Esophagus (tissue), 2 donors: ENCODE results near the gene OGN. TPM values are rescaled to one million over a fixed set of nuclear protein-coding genes. Genes with fewer than 3 reads are reported as not detected.

Experiments
- H3K27ac ChIP-seq, 2 donors: one replicate each; pipeline ENCODE4 v1.5.1; 2013; ENCODE audit warnings: low read depth in 2 of 2, mild to moderate bottlenecking in 2 of 2, inconsistent platforms in 1 of 2, low read length in 1 of 2, moderate library complexity in 1 of 2
- H3K27me3 ChIP-seq, 2 donors: one replicate each; pipeline ENCODE4 v1.6.1; 2013; ENCODE audit warnings: low read length in 2 of 2, control low read depth in 1 of 2, mild to moderate bottlenecking in 1 of 2; ENCODE audit not compliant: insufficient read depth in 2 of 2, control insufficient read depth in 1 of 2
- H3K36me3 ChIP-seq, 2 donors: one replicate each; pipeline ENCODE4 v1.6.1; 2013; ENCODE audit warnings: low read length in 1 of 2; ENCODE audit not compliant: control insufficient read depth in 2 of 2, insufficient read depth in 2 of 2
- H3K4me1 ChIP-seq, 2 donors: one replicate each; pipeline ENCODE4 v1.6.1; 2013; ENCODE audit warnings: low read length in 1 of 2; ENCODE audit not compliant: control insufficient read depth in 2 of 2, insufficient read depth in 2 of 2
- H3K4me3 ChIP-seq, 2 donors: one replicate each; pipeline ENCODE4 v1.5.1; 2013; ENCODE audit warnings: low read length in 2 of 2, mild to moderate bottlenecking in 2 of 2, low read depth in 1 of 2, moderate library complexity in 1 of 2
- H3K9me3 ChIP-seq, 2 donors: one replicate each; pipeline ENCODE4 v1.6.1; 2013; ENCODE audit warnings: mild to moderate bottlenecking in 2 of 2, low read depth in 1 of 2, low read length in 1 of 2, moderate library complexity in 1 of 2; ENCODE audit not compliant: control insufficient read depth in 2 of 2, insufficient read depth in 1 of 2
- WGBS, 2 donors: extraction: QIAGEN DNeasy Blood & Tissue Kit; methylation state at CpG; one replicate each; pipeline ENCODE4 v1.1.7; 2013; 5-methylcytosine and 5-hydroxymethylcytosine counted together
- polyA plus RNA-seq, 2 donors: library from polyadenylated mRNA; stranded (reverse); fragments of 200-250 nt; gene quantifications; one replicate each; pipeline ENCODE4 v1.2.3, GENCODE V29; 2013
- donor health status: healthy with polysubstance abuse.
- donor health status: Bipolar disorder and iron deficiency.

OGN gene
- polyA plus RNA-seq, 2 donors: 0.51 to 1.9 TPM

- H3K27me3 ChIP-seq: no peaks in the 10 kb centered on the region
- no peak overlapping the region for H3K4me3 ChIP-seq
- no peak overlapping the region for H3K27ac ChIP-seq
- H3K36me3 ChIP-seq: no peaks in the 10 kb centered on the region
- H3K9me3 ChIP-seq: no peaks in the 10 kb centered on the region
- 98 to 99% methylated on average over 2 of the region's 2 CpGs for WGBS, 2 donors
- no peaks in the 10 kb centered on the region for H3K4me1 ChIP-seq
These were observed 3.4 kb upstream of the OGN start for GRCh38 chr9:92407818-92408217.

DNA sequence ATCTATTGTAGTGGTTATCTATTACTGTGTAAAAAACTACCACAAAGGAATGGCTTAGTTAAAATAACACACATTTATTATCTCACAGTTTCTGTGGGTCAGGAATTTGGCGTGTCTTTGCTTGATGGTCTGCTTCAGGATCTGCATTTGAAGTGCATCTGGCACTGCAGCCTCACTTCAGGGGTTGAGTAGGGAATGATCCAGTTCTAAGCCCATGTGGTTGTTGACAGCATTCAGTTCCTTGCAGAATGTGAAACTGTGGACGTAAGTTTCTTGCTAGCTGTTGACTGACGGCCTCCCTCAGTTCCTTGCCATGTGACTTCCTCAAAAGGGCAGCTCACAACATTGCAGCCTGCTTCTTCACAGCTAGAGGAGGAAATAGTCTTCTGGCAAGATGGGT is 2.1 kb upstream of the OGN start:
- Histone ChIP-seq H3K9me3 (no peaks in the 10 kb centered on the region), H3K4me3 (no peak overlapping the region), H3K4me1 (no peaks in the 10 kb centered on the region), H3K36me3 (no peaks in the 10 kb centered on the region), H3K27ac (no peak overlapping the region), H3K27me3 (no peaks in the 10 kb centered on the region)
- WGBS, 2 donors: 34 to 55% methylated on average over 3 of the region's 3 CpGs

DNA sequence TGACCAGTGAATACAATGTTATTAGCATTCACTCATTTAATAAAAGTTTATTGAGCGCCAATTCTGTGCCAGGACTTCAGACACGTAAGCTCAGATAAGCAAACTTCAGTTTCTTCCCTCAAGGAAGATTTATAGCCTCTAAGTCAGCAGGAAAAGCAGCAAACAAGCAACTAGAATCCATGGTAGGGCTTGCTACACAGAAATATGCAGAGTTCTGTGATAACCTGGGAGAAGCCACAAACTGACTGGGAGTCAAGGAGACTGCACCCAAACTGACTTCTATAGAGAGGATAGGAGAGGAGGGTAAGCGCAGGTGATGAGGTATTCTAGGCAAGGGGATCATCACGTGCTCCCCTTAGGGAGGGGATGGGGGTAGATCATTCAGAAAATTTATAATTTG is 1.4 kb upstream of the OGN start:
- H3K9me3 ChIP-seq: no peaks in the 10 kb centered on the region
- H3K27me3 ChIP-seq: no peaks in the 10 kb centered on the region
- no peak overlapping the region for H3K4me3 ChIP-seq
- H3K27ac ChIP-seq: no peak overlapping the region
- H3K4me1 ChIP-seq: no peaks in the 10 kb centered on the region
- H3K36me3 ChIP-seq: no peaks in the 10 kb centered on the region
- WGBS, 2 donors: 75 to 76% methylated on average over 4 of the region's 4 CpGs

DNA sequence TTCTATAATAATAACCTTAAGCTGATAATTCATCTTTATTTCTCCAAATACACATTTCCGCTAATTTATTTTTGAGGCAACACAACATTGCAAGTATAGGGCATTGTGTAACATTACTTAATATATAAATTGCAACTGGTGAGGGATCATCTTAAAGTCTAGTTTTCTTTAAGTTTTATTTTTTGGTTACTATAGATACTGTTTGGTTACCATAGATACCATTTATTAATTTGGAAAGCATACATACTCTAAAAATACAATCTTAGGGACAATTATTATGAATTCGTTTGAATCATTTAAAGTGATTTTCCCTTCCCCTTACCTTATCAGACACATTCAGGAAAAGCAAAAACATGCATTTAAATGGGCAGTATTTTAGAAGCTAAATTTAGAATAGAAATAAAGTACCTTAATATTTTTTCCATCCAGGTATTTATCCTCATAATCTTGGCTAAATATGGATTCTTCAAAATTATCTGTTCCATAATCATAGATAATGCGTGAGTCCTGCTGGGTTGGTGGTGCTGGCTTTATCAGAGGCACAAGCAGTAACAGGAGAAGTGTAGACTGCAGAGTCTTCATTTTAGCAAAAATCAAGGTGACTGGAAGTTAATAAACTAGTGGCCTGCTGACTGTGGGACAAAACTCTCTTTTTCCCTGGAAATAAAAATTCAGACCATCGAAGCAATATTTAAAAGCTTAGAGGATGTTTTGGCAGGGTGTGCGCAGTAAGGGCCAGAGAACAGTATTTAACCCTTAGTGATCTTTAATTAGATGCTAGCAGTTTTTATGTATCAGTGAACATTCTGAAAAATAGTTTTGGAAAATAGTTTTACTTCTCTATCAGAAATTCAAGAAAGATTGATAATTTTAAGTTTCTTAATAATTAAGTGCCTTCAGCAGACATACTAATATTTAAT is 1.3 kb downstream of the OGN start:
- H3K4me1 ChIP-seq: no peaks in the 10 kb centered on the region
- WGBS, 2 donors: 65 to 66% methylated on average over 5 of the region's 5 CpGs
- no peaks in the 10 kb centered on the region for H3K36me3 ChIP-seq
- no peaks in the 10 kb centered on the region for H3K27me3 ChIP-seq
- peak overlapping the region in 1 of 2 donors; percentile 1 for H3K4me3 ChIP-seq
- H3K9me3 ChIP-seq: no peaks in the 10 kb centered on the region
- H3K27ac ChIP-seq: no peak overlapping the region

- 63 to 71% methylated on average over 1 of the region's 1 CpG for WGBS, 2 donors
- Histone ChIP-seq H3K4me1 (no peaks in the 10 kb centered on the region), H3K9me3 (no peaks in the 10 kb centered on the region), H3K27me3 (no peaks in the 10 kb centered on the region), H3K4me3 (no peak overlapping the region), H3K36me3 (no peaks in the 10 kb centered on the region), H3K27ac (no peak overlapping the region)
These were observed 2.0 kb downstream of the OGN start for GRCh38 chr9:92402360-92402759.

DNA sequence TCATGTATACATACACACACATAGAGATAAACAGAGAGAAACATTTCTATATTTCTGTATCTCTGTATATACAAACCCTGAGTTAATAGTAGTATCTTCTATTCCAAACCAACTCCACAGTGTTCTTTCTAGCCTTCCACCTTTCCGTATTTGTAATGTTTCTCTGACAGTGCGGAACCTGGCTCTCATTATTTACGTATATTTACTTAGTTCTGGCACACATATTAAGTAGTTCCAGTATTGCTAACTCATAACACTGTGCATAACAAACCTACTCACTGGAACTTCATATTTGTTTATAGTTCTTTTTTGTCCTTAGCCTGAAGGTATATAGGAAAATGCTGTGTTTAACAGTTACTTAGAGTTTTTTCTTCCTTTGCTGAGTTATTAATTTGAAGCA is 6.5 kb downstream of the OGN start:
- no peaks in the 10 kb centered on the region for H3K27me3 ChIP-seq
- no peaks in the 10 kb centered on the region for H3K9me3 ChIP-seq
- no peak overlapping the region for H3K27ac ChIP-seq
- 83 to 94% methylated on average over 3 of the region's 3 CpGs for WGBS, 2 donors
- no peaks in the 10 kb centered on the region for H3K4me1 ChIP-seq
- H3K36me3 ChIP-seq: no peaks in the 10 kb centered on the region
- H3K4me3 ChIP-seq: no peak overlapping the region

DNA sequence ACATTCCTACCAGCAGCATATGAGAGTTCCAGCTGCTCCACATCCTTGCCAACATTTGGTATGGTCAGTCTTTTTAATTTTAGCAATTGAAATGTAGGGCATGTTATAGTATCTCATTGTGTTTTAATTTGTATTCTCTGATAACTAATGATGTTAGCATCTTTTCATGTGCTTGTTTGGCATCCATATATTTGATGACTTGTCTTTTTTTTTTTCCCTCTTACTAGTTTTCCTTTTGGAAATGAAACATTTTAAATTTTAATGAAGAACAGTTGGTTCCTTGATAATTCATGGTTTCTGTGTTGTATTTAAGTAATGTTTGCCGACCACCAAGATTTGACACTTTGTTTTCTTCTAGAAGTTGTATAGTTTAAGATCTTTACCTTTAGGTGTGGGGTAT is 8.8 kb downstream of the OGN start:
- no peaks in the 10 kb centered on the region for H3K9me3 ChIP-seq
- H3K4me1 ChIP-seq: no peaks in the 10 kb centered on the region
- no peak overlapping the region for H3K4me3 ChIP-seq
- H3K27ac ChIP-seq: no peak overlapping the region
- no peaks in the 10 kb centered on the region for H3K36me3 ChIP-seq
- H3K27me3 ChIP-seq: no peaks in the 10 kb centered on the region
- WGBS, 2 donors: 96 to 97% methylated on average over 1 of the region's 1 CpG

DNA sequence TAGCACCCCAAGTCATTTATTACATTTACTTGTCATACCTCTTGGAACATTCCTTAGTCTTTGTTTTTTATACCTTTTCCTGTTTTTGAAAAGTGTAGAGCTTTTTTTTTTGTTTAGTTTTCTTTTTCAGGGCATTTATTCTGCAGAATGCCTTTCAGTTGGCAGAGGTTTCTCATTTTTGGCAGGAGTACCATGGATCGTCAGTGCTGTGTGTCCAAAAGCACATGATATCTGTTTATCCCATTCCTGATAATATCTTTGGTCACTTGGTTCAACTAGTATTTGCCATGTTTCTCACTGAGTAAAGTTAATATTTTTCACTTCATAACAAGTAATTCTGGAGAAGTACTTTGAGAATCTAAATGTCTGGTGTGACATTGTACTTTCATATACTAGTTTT is 10.7 kb downstream of the OGN start:
- no peaks in the 10 kb centered on the region for H3K4me1 ChIP-seq
- H3K27me3 ChIP-seq: no peaks in the 10 kb centered on the region
- H3K27ac ChIP-seq: no peak overlapping the region
- no peaks in the 10 kb centered on the region for H3K9me3 ChIP-seq
- H3K4me3 ChIP-seq: no peak overlapping the region
- H3K36me3 ChIP-seq: no peaks in the 10 kb centered on the region
- WGBS, 2 donors: 24 to 29% methylated on average over 1 of the region's 1 CpG

- Histone ChIP-seq H3K27ac (no peak overlapping the region), H3K9me3 (no peaks in the 10 kb centered on the region), H3K36me3 (no peaks in the 10 kb centered on the region), H3K4me3 (no peak overlapping the region), H3K4me1 (no peaks in the 10 kb centered on the region), H3K27me3 (no peaks in the 10 kb centered on the region)
- 82 to 83% methylated on average over 2 of the region's 2 CpGs for WGBS, 2 donors
These were observed 11.7 kb downstream of the OGN start for GRCh38 chr9:92392690-92393089.

DNA sequence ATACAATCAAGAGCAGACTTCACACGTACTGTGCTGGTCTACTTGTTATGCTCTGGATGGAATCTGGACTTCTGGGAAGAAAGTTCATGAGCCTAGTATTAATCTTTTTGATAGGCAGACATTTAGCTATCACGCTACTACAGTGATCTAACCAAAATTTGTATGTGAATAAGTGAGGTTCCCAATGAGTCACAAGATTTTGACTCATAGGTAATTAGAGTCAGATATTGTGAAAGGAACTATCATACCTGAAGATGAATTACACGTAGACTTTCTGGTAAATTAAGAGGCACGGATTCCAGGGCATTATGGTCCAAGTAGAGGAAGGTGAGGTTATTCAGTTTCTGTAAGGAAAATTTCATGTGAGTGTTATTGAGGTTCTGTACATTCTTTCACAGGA is 18.4 kb downstream of the OGN start:
- Histone ChIP-seq H3K27ac (peak overlapping the region in 1 of 2 donors; percentile 13), H3K9me3 (no peaks in the 10 kb centered on the region), H3K36me3 (peaks cover 0 to 2% of the 10 kb centered on the region in 2 donors), H3K4me3 (no peak overlapping the region), H3K27me3 (no peaks in the 10 kb centered on the region), H3K4me1 (no peaks in the 10 kb centered on the region)
- 54 to 72% methylated on average over 4 of the region's 4 CpGs for WGBS, 2 donors
